CD4-positive, CD25-positive, alpha-beta regulatory T cell (primary cell): Measurements from ENCODE around the gene CELSR2. TPM values are rescaled to one million over a fixed set of nuclear protein-coding genes. Genes with fewer than 3 reads are reported as not detected.

Experiments used
- ATAC-seq, 2 donors: fragments of 150-1000 bp; cut with Tn5 transposase; one replicate each; pipeline ENCODE4 v1.10.0; 2021; ENCODE audit warnings: low read depth in 2 of 2, moderate number of reproducible peaks in 2 of 2, moderate library complexity in 1 of 2
- DNase-seq, 3 donors: peaks; one replicate each; pipeline versions ENCODE4 v3.0.0 to v3.0.0-alpha.2; 2012 to 2022; ENCODE audit warnings: mixed read lengths in 1 of 3
- H3K27ac ChIP-seq: one replicate; pipeline ENCODE4 v1.7.0; 2013; ENCODE audit warnings: mild to moderate bottlenecking, low read length; ENCODE audit not compliant: insufficient read depth, poor library complexity, severe bottlenecking
- H3K27me3 ChIP-seq: one replicate; pipeline ENCODE4 v1.7.0; 2013; ENCODE audit warnings: low read length; ENCODE audit not compliant: control insufficient read depth, insufficient read depth
- H3K36me3 ChIP-seq: one replicate; pipeline ENCODE4 v1.7.0; 2013; ENCODE audit warnings: mild to moderate bottlenecking, low read length, moderate library complexity; ENCODE audit not compliant: control insufficient read depth, insufficient read depth
- H3K4me1 ChIP-seq: 2 replicates; pipeline ENCODE4 v1.7.0; 2013; ENCODE audit warnings: mild to moderate bottlenecking, low read length; ENCODE audit not compliant: insufficient read depth, control insufficient read depth, poor library complexity, severe bottlenecking
- H3K4me3 ChIP-seq: one replicate; pipeline ENCODE4 v1.7.0; 2013; ENCODE audit warnings: low read depth, mild to moderate bottlenecking, low read length, moderate library complexity
- H3K9me3 ChIP-seq, 2 experiments: 1 replicate in 1 of 2; 2 replicates in 1 of 2; pipeline ENCODE4 v1.7.0; 2013; ENCODE audit warnings: low read length in 2 of 2, mild to moderate bottlenecking in 1 of 2, moderate library complexity in 1 of 2; ENCODE audit not compliant: control insufficient read depth in 2 of 2
- H3K27ac Mint-ChIP-seq, 3 donors: one replicate each; pipeline ENCODE4 v1.8.0; 2020 to 2022; ENCODE audit warnings: mild to moderate bottlenecking in 3 of 3, mixed read lengths in 3 of 3, moderate library complexity in 2 of 3
- H3K27me3 Mint-ChIP-seq: one replicate; pipeline ENCODE4 v1.8.0; 2022; ENCODE audit warnings: mild to moderate bottlenecking, mixed read lengths
- H3K36me3 Mint-ChIP-seq: one replicate; pipeline ENCODE4 v1.8.0; 2020; ENCODE audit warnings: mixed read lengths
- H3K4me1 Mint-ChIP-seq, 4 donors: one replicate each; pipeline ENCODE4 v1.8.0; 2020 to 2022; ENCODE audit warnings: mixed read lengths in 4 of 4, mild to moderate bottlenecking in 1 of 4
- H3K4me3 Mint-ChIP-seq, 4 donors: one replicate each; pipeline ENCODE4 v1.8.0; 2020 to 2022; ENCODE audit warnings: mild to moderate bottlenecking in 4 of 4, mixed read lengths in 4 of 4, moderate library complexity in 3 of 4
- H3K9me3 Mint-ChIP-seq, 7 donors: one replicate each; pipeline ENCODE4 v1.8.0; 2020 to 2022; ENCODE audit warnings: mixed read lengths in 7 of 7, mild to moderate bottlenecking in 3 of 7, moderate library complexity in 2 of 7
- polyA plus RNA-seq, 4 donors: library from polyadenylated mRNA; unstranded; fragments of 300-500 nt; fragmentation: Illumina TruSeq; gene quantifications; one replicate each; pipeline ENCODE4 v1.2.3, GENCODE V29; 2021
- total RNA-seq: library from RNA; stranded (reverse); gene quantifications from one replicate; pipeline ENCODE4 v1.2.3, GENCODE V29; 2022

CELSR2 gene
- total and polyA plus RNA-seq, 5 donors from 2014 or later: 0.02 to 2.5 (median 0.14) TPM

- peaks cover 2% of the 10 kb centered on the region for H3K27me3 ChIP-seq
- peak overlapping the region; percentile 67 to 84 (median 75) for H3K4me3 Mint-ChIP-seq
- H3K4me3 ChIP-seq: no peak overlapping the region
- peaks cover 26% of the 10 kb centered on the region for H3K27me3 Mint-ChIP-seq
- H3K9me3 Mint-ChIP-seq: no peaks in the 10 kb centered on the region
- no peak overlapping the region for H3K27ac ChIP-seq
- H3K36me3 Mint-ChIP-seq: no peaks in the 10 kb centered on the region
- H3K36me3 ChIP-seq: no peaks in the 10 kb centered on the region
- peaks cover 13% of the 10 kb centered on the region for H3K4me1 ChIP-seq
- H3K9me3 ChIP-seq: no peaks in the 10 kb centered on the region
- ATAC-seq: no peak
- no peak overlapping the region for H3K27ac Mint-ChIP-seq
- DNase-seq: no peak
- peaks cover 0 to 19% (median 4%) of the 10 kb centered on the region in 4 donors for H3K4me1 Mint-ChIP-seq
Measured at GRCh38 chr1:109250454-109251276, 1.3 kb downstream of the CELSR2 start.

- DNase-seq: no peak
Measured at GRCh38 chr1:109251277-109252166, 2.2 kb downstream of the CELSR2 start.

GRCh38 chr1:109252167-109252892 is 3.0 kb downstream of the CELSR2 start:
- DNase-seq (no peak), ATAC-seq (no peak)
- Mint-ChIP-seq H3K27me3 (peaks cover 21% of the 10 kb centered on the region), H3K36me3 (no peaks in the 10 kb centered on the region), H3K4me1 (peaks cover 0 to 21% (median 4%) of the 10 kb centered on the region in 4 donors), H3K27ac (no peak overlapping the region), H3K9me3 (no peaks in the 10 kb centered on the region), H3K4me3 (peak overlapping the region in 2 of 4 donors; percentile 15 to 84)
- Histone ChIP-seq H3K27me3 (peaks cover 2% of the 10 kb centered on the region), H3K36me3 (no peaks in the 10 kb centered on the region), H3K9me3 (no peaks in the 10 kb centered on the region), H3K4me1 (peaks cover 13% of the 10 kb centered on the region), H3K27ac (no peak overlapping the region), H3K4me3 (no peak overlapping the region)

More at GRCh38 chr1:109251277-109252166, 2.2 kb downstream of the CELSR2 start:
- Histone ChIP-seq H3K4me3 (no peak overlapping the region), H3K36me3 (no peaks in the 10 kb centered on the region), H3K27ac (no peak overlapping the region), H3K9me3 (no peaks in the 10 kb centered on the region), H3K4me1 (peaks cover 13% of the 10 kb centered on the region), H3K27me3 (peaks cover 2% of the 10 kb centered on the region)
- Mint-ChIP-seq H3K36me3 (no peaks in the 10 kb centered on the region), H3K27me3 (peaks cover 26% of the 10 kb centered on the region), H3K4me1 (peaks cover 0 to 21% (median 4%) of the 10 kb centered on the region in 4 donors), H3K27ac (no peak overlapping the region), H3K9me3 (no peaks in the 10 kb centered on the region), H3K4me3 (peak overlapping the region; percentile 43 to 84 (median 68))
- ATAC-seq: no peak

- Histone ChIP-seq H3K4me3 (no peak overlapping the region), H3K27ac (no peak overlapping the region), H3K9me3 (no peaks in the 10 kb centered on the region), H3K27me3 (peaks cover 2% of the 10 kb centered on the region), H3K36me3 (no peaks in the 10 kb centered on the region), H3K4me1 (peaks cover 13% of the 10 kb centered on the region)
- peaks cover 0 to 21% (median 4%) of the 10 kb centered on the region in 4 donors for H3K4me1 Mint-ChIP-seq
- no peaks in the 10 kb centered on the region for H3K9me3 Mint-ChIP-seq
- peaks cover 21% of the 10 kb centered on the region for H3K27me3 Mint-ChIP-seq
- H3K4me3 Mint-ChIP-seq: peak overlapping the region in 1 of 4 donors; percentile 58
- H3K36me3 Mint-ChIP-seq: no peaks in the 10 kb centered on the region
- ATAC-seq: no peak
- H3K27ac Mint-ChIP-seq: no peak overlapping the region
- DNase-seq: no peak
Measured at GRCh38 chr1:109252893-109253802, 3.8 kb downstream of the CELSR2 start.

GRCh38 chr1:109253803-109254620 is 4.7 kb downstream of the CELSR2 start:
- Mint-ChIP-seq H3K9me3 (no peaks in the 10 kb centered on the region), H3K27me3 (peaks cover 20% of the 10 kb centered on the region), H3K36me3 (no peaks in the 10 kb centered on the region), H3K4me1 (peaks cover 0 to 20% (median 3%) of the 10 kb centered on the region in 4 donors), H3K27ac (peak overlapping the region in 1 of 3 donors; percentile 67), H3K4me3 (no peak overlapping the region)
- DNase-seq: no peak
- H3K36me3 ChIP-seq: no peaks in the 10 kb centered on the region
- no peak overlapping the region for H3K4me3 ChIP-seq
- H3K27me3 ChIP-seq: peaks cover 2% of the 10 kb centered on the region
- peaks cover 11% of the 10 kb centered on the region for H3K4me1 ChIP-seq
- no peak for ATAC-seq
- H3K9me3 ChIP-seq: no peaks in the 10 kb centered on the region
- H3K27ac ChIP-seq: no peak overlapping the region

- peaks cover 0 to 17% (median 1%) of the 10 kb centered on the region in 4 donors for H3K4me1 Mint-ChIP-seq
- ATAC-seq: no peak
- Histone ChIP-seq H3K27me3 (peaks cover 2% of the 10 kb centered on the region), H3K27ac (no peak overlapping the region), H3K4me1 (peaks cover 8% of the 10 kb centered on the region), H3K9me3 (no peaks in the 10 kb centered on the region), H3K4me3 (no peak overlapping the region), H3K36me3 (no peaks in the 10 kb centered on the region)
- no peak overlapping the region for H3K27ac Mint-ChIP-seq
- no peaks in the 10 kb centered on the region for H3K36me3 Mint-ChIP-seq
- peaks cover 16% of the 10 kb centered on the region for H3K27me3 Mint-ChIP-seq
- H3K9me3 Mint-ChIP-seq: no peaks in the 10 kb centered on the region
- no peak for DNase-seq
- H3K4me3 Mint-ChIP-seq: no peak overlapping the region
Measured at GRCh38 chr1:109254621-109255096, 5.3 kb downstream of the CELSR2 start.
